GM10248 (cell line): ENCODE results near the gene ADAP1.
A peak's percentile ranks its signal among the peaks of the same experiment; 100 is the strongest.
"Not testable (repeated sequence)": the region's sequence is repeated elsewhere in the genome, so short reads cannot be mapped to it uniquely, and the experiment has no call there.

Experiments
- CTCF ChIA-PET: fragments of 300-600 bp; sonication (Branson Sonifier 250); formaldehyde crosslinking; extraction: SDS; loops from one replicate; lab custom pipeline; 2021; ENCODE audit warnings: antibody characterized with exemption; lab: Yijun Ruan, JAX
- POLR2A ChIA-PET: fragments of 350-650 bp; sonication (Branson Sonifier 250); formaldehyde crosslinking; extraction: SDS; loops from one replicate; lab custom pipeline; 2020; ENCODE audit warnings: antibody characterized with exemption; lab: Yijun Ruan, JAX
- DNase-seq: peaks from one replicate; pipeline ENCODE4 v3.0.0; 2012; ENCODE audit errors: extremely low spot score
- TF ChIP-seq, protein P1 (sequence below): IDR thresholded peaks from 2 replicates; pipeline ENCODE4 v1.5.1; 2012; ENCODE audit warnings: mild to moderate bottlenecking, low read depth; ENCODE audit errors: extremely low read depth, missing control alignments, control extremely low read depth

ADAP1 gene

GRCh38 chr7:876077-876971 is 78.2 kb downstream of the ADAP1 start, which contains the start of gene GET4:
GET4 (plus strand) TSS chr7:876554; CDS start chr7:876646, 92 bp downstream.
- CTCF ChIA-PET = interaction anchor here (0.9 to 6.6 kb wide), 5 partner anchors 12 to 99 kb away, joined by 3 to 121 read pairs (median 5); partner anchors contain the start of gene COX19
- POLR2A ChIA-PET = no interaction called here

DNA sequence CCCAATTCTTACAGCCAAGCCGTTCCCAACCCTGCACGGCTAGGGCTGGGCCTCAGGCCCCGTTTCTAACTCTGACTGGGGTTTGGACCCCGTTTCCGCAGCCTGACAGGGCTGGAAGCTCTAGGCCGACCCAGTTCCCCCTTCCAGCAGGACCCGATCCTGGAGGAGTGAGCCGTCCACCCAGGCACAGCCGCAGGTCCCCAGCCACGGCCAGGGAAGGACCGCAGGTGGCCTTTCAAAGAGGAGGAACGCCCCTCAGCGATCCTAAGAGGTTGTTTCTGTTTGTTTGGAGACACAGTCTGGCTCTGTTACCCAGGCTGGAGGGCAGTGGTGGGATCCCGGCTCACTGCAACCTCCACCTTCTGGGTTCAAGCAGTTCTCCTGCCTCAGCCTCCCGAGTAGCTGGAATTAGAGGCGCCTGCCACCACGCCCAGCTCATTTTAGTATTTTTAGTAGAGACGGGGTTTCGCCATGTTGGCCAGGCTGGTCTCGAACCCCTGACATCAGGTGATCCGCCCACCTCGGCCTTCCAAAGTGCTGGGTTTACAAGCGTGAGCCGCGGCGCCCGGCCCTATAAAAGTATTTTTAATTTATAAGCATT is 78.9 kb downstream of the ADAP1 start:
- POLR2A ChIA-PET = no interaction called here
- TF ChIP-seq, protein P1, sequence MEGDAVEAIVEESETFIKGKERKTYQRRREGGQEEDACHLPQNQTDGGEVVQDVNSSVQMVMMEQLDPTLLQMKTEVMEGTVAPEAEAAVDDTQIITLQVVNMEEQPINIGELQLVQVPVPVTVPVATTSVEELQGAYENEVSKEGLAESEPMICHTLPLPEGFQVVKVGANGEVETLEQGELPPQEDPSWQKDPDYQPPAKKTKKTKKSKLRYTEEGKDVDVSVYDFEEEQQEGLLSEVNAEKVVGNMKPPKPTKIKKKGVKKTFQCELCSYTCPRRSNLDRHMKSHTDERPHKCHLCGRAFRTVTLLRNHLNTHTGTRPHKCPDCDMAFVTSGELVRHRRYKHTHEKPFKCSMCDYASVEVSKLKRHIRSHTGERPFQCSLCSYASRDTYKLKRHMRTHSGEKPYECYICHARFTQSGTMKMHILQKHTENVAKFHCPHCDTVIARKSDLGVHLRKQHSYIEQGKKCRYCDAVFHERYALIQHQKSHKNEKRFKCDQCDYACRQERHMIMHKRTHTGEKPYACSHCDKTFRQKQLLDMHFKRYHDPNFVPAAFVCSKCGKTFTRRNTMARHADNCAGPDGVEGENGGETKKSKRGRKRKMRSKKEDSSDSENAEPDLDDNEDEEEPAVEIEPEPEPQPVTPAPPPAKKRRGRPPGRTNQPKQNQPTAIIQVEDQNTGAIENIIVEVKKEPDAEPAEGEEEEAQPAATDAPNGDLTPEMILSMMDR = no peak
- DNase-seq = no peak
- CTCF ChIA-PET = interaction anchor here (0.9 to 6.6 kb wide), 5 partner anchors 12 to 100 kb away, joined by 3 to 121 read pairs (median 5); partner anchors contain the start of gene COX19

More at GRCh38 chr7:876077-876971, 78.2 kb downstream of the ADAP1 start, which contains the start of gene GET4:
- TF ChIP-seq, protein P1 = peak; percentile 21
- DNase-seq = peak; percentile 91

- ChIA-PET POLR2A (no interaction called here), CTCF (interaction anchor here (0.9 to 6.6 kb wide), 5 partner anchors 11 to 100 kb away, joined by 3 to 121 read pairs (median 5); partner anchors contain the start of gene COX19)
- no peak for DNase-seq
- TF ChIP-seq, protein P1 = no peak
Observed at GRCh38 chr7:875051-875450, 79.4 kb downstream of the ADAP1 start.

DNA sequence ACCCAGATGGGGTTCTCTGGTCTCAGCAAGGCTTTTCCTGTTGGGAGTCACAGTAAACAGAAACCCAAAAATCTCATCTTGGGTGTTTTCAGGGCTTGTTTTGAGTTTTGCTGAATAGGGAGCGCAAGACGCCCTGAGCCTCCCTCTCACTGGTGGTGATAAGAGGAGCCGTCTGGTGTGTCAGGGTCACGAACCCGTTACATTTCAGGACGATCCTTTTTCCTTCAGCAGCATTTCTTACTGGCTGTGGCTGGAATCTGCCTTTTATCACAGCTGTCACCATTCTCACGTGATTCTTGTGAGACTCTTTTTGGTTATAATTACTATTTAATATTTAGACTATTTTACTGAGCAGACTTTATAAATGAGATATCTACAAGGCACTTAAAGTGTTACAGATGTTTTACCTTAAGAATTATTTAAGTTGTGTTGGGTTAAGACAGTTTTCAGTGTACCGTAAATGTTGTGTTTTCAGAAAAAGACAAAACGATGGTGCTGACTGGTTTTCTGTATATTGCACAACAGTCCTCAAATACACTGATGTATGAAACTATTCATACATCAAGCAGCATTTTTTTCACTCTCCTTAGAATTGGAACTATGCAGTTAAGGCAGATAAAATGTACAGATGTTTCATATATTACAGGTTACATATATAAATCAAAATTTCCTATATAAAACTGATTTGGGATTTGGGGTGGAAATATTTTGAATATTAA is 80.3 kb downstream of the ADAP1 start:
- POLR2A ChIA-PET = no interaction called here
- TF ChIP-seq, protein P1 = no peak

DNA sequence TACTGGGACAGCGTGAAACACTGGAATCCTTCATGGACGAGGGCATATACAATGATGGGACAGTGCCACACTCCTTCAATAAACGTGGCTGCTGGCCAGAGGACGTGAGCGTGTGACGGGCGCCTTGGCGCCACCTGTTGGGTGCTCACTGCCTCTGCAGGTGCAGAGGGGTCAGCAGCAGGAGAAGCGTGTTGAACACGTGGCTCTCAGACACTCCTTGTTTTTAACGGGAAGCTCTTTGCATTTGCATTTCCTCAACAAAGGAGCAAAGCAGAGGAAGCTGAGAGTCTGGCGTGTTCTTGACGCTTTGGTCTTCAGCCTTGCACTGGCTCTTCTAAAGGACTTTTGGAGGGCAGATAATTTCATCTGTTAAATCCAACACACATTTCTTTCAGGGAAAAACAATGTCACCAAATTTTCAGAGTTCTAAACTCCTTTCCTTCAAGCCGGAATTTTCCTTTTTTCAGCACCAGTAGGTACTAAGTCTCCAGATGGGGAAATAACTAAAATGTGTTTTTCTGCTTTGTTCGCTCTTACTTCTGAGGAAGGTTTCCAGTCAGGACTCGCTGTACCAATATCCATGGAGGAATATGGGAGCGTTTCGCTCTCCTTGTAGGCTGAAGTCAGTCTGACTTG is 81.0 kb downstream of the ADAP1 start:
- TF ChIP-seq, protein P1 = peak; percentile 98
- ChIA-PET POLR2A (no interaction called here), CTCF (interaction anchor here (0.6 to 6.6 kb wide), 33 partner anchors 10 to 610 kb away, joined by 3 to 121 read pairs (median 4); partner anchors contain the start of gene SUN1)
- peak; percentile 85 for DNase-seq

More for the DNA sequence above, 80.3 kb downstream of the ADAP1 start:
- no peak for DNase-seq
- CTCF ChIA-PET = interaction anchor here (0.6 to 6.6 kb wide), 28 partner anchors 9 to 610 kb away, joined by 3 to 121 read pairs (median 4); partner anchors contain the start of gene SUN1

- CTCF ChIA-PET = interaction anchor here (0.7 to 6.6 kb wide), 21 partner anchors 9 to 552 kb away, joined by 3 to 121 read pairs (median 4); no protein-coding TSS in a partner anchor
- DNase-seq, POLR2A ChIA-PET: not testable (repeated sequence)
Observed at GRCh38 chr7:872685-873084, 81.8 kb downstream of the ADAP1 start.
